Amniotic epithelial cell (primary cell): Measurements from ENCODE around the gene TNS3.

Experiments
- DNase-seq: peaks from one replicate; pipeline ENCODE4 v3.0.0-alpha.2; 2010; ENCODE audit warnings: low read depth

TNS3 gene

GRCh38 chr7:47303695-47304453 is 278.0 kb downstream of the TNS3 start:
- no peak for DNase-seq

DNA sequence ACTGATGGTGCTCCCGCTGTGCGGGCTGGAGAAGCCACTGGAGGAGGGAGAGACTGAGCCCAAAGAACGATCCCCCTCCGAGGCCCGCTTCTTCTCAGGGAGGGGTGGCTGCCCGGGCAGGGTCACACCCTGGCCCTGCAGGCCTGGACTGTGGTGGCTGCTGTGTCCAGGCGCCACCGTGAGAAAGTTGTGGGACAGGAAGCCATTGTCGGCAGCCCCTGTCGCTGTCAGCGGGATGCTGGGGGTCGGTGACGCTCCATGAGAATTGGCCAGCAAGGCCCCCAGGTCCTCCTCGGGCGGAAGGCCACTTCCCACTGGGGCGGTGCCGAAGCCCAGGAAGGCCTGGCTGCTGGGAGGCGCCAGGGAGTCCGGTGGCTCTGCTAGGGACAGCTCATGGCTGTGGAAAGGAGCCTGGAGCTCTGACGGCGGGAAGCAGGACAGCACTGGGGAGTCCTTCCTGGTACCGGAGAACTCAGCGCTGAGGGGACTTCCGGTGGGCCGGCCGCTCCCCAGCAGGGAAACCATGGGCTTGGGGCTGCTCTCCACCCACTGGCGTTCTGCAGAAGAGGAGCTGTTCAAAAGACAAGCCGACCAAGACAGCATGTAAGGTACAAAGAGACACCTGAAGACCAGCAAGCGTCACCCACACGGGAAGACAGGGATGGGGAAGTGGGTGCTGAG is 278.8 kb downstream of the TNS3 start:
- DNase-seq: no peak

- DNase-seq: no peak
Observed at GRCh38 chr7:47302560-47302959, 279.4 kb downstream of the TNS3 start.

- DNase-seq: no peak
Observed at GRCh38 chr7:47301657-47302295, 280.1 kb downstream of the TNS3 start.

GRCh38 chr7:47301105-47301477 is 280.8 kb downstream of the TNS3 start:
- no peak for DNase-seq

GRCh38 chr7:47300472-47301104 is 281.3 kb downstream of the TNS3 start:
- no peak for DNase-seq

GRCh38 chr7:47299496-47299895 is 282.4 kb downstream of the TNS3 start:
- DNase-seq: no peak

GRCh38 chr7:47298636-47299035 is 283.3 kb downstream of the TNS3 start:
- no peak for DNase-seq

GRCh38 chr7:47297120-47297519 is 284.8 kb downstream of the TNS3 start:
- DNase-seq: no peak

DNA sequence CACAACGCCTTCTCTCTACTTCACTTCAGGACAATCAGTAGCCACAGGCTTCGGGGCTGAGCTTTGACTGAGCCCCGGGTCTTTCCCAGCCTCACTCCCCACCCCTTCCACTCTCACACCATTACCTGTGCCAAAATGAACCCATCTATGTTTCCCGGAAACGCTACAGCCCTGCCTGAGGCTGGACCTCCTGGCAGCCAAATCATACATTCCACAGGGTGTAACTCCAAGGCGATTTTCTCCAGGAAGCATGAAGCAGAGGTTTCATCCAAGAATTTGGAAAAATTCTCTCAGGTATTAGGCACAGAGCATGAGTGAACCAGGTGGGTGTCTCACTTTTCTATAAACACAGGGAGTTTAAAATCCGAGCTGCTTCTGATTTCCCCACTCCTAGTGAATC is 286.3 kb downstream of the TNS3 start:
- DNase-seq: no peak

GRCh38 chr7:47294556-47295222 is 287.2 kb downstream of the TNS3 start:
- DNase-seq: no peak

- peak; percentile 29 for DNase-seq
Observed at GRCh38 chr7:47293884-47294555, 287.9 kb downstream of the TNS3 start.

DNA sequence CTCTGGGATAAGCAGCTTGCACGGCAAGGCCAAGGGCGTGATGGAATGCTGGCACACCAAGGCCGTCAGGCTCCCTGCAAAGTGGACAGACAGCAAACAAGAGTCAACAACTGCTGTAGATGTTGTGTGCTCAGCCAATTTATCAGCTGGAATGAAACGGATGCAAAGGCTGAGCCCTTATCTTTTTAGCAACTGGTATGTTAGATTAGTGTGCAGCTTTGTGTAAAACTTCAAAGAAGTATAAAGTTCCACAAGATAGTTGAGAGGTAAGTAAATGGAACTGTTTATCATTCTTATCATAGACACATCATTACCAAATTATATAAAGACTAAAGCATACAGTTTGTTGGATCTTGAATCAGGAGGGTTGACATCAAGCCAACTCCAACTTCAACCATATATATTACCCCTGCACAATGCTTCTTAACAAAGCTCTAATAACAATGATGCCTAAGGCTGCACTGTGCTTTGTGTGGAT is 289.0 kb downstream of the TNS3 start:
- DNase-seq: peak; percentile 64

DNA sequence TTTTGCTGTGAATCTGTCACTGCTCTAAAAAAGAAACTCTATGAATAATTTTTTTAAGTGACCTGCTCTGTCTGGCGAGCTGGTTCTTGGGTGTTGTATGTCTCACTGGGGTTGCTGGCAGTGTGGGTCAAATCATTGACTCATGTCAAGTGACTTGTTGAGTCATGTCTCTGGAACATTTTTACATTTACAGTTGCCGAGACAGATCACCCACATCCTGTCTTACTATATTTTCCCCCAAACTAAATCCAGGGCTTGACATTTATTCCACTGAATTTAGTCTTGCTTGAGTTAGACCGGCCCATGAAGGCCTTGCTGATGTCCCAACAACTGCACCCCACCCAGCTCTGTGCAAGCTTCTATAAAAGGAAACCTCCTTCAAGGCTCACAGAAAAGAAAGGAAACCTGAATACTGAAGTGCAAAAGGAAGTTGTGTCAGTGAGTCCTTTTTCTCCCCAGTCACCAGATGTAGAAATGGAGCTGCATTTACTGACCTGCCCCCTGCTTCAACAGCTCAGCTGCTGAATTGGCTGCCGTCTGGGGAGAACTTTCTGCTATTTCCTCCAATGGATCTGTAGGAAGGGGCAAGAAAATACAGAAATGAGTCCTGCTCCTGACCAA is 290.3 kb downstream of the TNS3 start:
- peak; percentile 88 for DNase-seq

- DNase-seq: no peak
Observed at GRCh38 chr7:47290867-47291266, 291.0 kb downstream of the TNS3 start.

- DNase-seq: no peak
Observed at GRCh38 chr7:47290466-47290865, 291.4 kb downstream of the TNS3 start.

- no peak for DNase-seq
Observed at GRCh38 chr7:47288060-47288459, 293.9 kb downstream of the TNS3 start.

GRCh38 chr7:47285860-47286491 is 295.9 kb downstream of the TNS3 start:
- DNase-seq: no peak

- no peak for DNase-seq
Observed at GRCh38 chr7:47284691-47285635, 296.9 kb downstream of the TNS3 start.
